Body of pancreas (tissue), 4 donors: ENCODE results near the gene FADS1. TPM values are rescaled to one million over a fixed set of nuclear protein-coding genes. Genes with fewer than 3 reads are reported as not detected.

Source experiments
- ATAC-seq: fragments of 150-250 bp; one replicate; pipeline ENCODE4 v1.9.1; 2016
- DNase-seq, 4 donors: peaks; one replicate each; pipeline ENCODE4 v3.0.0-alpha.2; 2019
- H3K27ac ChIP-seq, 4 donors: fragments of 200-600 bp; sonication (generic); 1 replicate in 3 of 4; 2 replicates in 1 of 4; pipeline versions ENCODE4 v1.5.1 to v1.6.1; 2016 to 2019; ENCODE audit warnings: mild to moderate bottlenecking in 1 of 4, mixed read lengths in 1 of 4, moderate library complexity in 1 of 4
- H3K27me3 ChIP-seq, 2 donors: fragments of 200-600 bp; sonication (generic); one replicate each; pipeline ENCODE4 v1.6.0; 2016; ENCODE audit warnings: mild to moderate bottlenecking in 1 of 2
- H3K36me3 ChIP-seq, 2 donors: fragments of 200-600 bp; sonication (generic); replicated peaks in 1 of 2; 2 replicates each; pipeline ENCODE4 v1.5.1; 2016; ENCODE audit warnings: low read depth in 2 of 2; ENCODE audit not compliant: insufficient read depth in 1 of 2
- H3K4me1 ChIP-seq: fragments of 200-600 bp; sonication (generic); one replicate; pipeline ENCODE4 v1.6.0; 2016
- H3K4me3 ChIP-seq, 2 donors: fragments of 200-600 bp; sonication (generic); 1 replicate in 1 of 2; 2 replicates in 1 of 2; pipeline ENCODE4 v1.5.1; 2016 to 2019
- H3K9me3 ChIP-seq, 3 donors: fragments of 200-600 bp; sonication (generic); 1 replicate in 2 of 3; 2 replicates in 1 of 3; pipeline ENCODE4 v1.5.1; 2016
- POLR2A ChIP-seq, 3 donors: fragments of 450-650 bp; IDR thresholded peaks; one replicate each; pipeline ENCODE4 v1.6.1; 2016; ENCODE audit warnings: antibody characterized with exemption in 3 of 3, mild to moderate bottlenecking in 2 of 3
- WGBS, 2 donors: methylation state at CpG; one replicate each; pipeline ENCODE4 v1.1.5; 2017; 5-methylcytosine and 5-hydroxymethylcytosine counted together
- intact Hi-C: fragments of 100-400 bp; cut with DNase I; formaldehyde crosslinking; loops from one replicate; pipeline ENCODE4 v1.15.1; 2023
- total RNA-seq, 2 donors: library from RNA; depleted of rRNA; stranded (reverse); fragments of >200 nt; gene quantifications; one replicate each; pipeline ENCODE4 v1.1.0, GENCODE V29; 2016
- TF ChIP-seq, protein P1 (sequence below), 7 experiments: fragments of 450-650 bp in 4 of 7; fragments of 200-600 bp in 3 of 7; sonication (generic) in 3 of 7; IDR thresholded peaks; one replicate each; pipeline ENCODE4 v1.5.1; 2016 to 2019; ENCODE audit warnings: antibody characterized with exemption in 7 of 7

The FADS1 gene
- total RNA-seq, 2 donors from 2014 or later = 4.6 to 7.0 TPM

DNA sequence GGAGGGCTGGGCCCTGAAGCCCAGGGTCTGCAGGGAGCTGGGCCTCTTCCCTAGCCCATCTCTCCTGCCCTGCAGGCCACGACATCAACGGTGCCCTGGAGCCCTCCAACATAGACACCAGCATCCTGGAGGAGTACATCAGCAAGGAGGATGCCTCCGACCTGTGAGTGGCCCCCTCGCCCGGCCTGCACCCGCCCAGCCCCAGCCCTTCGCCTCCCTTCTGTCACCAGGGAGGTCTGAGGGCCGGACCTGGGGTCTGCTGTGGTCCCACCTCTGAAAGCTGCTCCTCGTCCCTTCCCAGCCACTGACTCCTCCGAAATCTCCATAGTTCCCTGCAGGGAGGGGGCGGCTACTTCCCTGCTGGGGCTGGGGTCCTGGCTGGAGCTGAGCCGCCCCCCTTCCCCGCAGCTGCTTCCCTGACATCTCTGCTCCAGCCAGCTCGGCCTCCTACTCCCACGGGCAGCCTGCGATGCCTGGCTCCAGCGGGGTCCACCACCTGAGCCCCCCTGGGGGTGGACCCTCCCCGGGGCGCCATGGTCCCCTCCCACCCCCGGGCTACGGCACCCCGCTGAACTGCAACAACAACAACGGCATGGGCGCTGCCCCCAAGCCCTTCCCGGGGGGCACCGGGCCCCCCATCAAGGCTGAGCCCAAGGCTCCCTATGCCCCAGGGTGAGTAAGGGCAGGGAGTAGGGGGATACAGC, 51.1 kb downstream of the FADS1 start:
- Histone ChIP-seq H3K36me3 (no peaks in the 10 kb centered on the region), H3K9me3 (no peaks in the 10 kb centered on the region), H3K27ac (peak overlapping the region in 1 of 4 donors; percentile 45), H3K4me1 (peaks cover 37% of the 10 kb centered on the region), H3K27me3 (no peaks in the 10 kb centered on the region), H3K4me3 (no peak overlapping the region)
- 87 to 100% methylated on average over 9 to 14 of the region's 26 CpGs for WGBS, 2 donors
- no peak for DNase-seq
- intact Hi-C loops = no loop called here
- ATAC-seq = no peak
- TF ChIP-seq, protein P1, sequence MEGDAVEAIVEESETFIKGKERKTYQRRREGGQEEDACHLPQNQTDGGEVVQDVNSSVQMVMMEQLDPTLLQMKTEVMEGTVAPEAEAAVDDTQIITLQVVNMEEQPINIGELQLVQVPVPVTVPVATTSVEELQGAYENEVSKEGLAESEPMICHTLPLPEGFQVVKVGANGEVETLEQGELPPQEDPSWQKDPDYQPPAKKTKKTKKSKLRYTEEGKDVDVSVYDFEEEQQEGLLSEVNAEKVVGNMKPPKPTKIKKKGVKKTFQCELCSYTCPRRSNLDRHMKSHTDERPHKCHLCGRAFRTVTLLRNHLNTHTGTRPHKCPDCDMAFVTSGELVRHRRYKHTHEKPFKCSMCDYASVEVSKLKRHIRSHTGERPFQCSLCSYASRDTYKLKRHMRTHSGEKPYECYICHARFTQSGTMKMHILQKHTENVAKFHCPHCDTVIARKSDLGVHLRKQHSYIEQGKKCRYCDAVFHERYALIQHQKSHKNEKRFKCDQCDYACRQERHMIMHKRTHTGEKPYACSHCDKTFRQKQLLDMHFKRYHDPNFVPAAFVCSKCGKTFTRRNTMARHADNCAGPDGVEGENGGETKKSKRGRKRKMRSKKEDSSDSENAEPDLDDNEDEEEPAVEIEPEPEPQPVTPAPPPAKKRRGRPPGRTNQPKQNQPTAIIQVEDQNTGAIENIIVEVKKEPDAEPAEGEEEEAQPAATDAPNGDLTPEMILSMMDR (IDR thresholded peaks at IDR 0.05) = no peak
- TF ChIP-seq POLR2A (IDR thresholded peaks at IDR 0.05) = no peak

DNA sequence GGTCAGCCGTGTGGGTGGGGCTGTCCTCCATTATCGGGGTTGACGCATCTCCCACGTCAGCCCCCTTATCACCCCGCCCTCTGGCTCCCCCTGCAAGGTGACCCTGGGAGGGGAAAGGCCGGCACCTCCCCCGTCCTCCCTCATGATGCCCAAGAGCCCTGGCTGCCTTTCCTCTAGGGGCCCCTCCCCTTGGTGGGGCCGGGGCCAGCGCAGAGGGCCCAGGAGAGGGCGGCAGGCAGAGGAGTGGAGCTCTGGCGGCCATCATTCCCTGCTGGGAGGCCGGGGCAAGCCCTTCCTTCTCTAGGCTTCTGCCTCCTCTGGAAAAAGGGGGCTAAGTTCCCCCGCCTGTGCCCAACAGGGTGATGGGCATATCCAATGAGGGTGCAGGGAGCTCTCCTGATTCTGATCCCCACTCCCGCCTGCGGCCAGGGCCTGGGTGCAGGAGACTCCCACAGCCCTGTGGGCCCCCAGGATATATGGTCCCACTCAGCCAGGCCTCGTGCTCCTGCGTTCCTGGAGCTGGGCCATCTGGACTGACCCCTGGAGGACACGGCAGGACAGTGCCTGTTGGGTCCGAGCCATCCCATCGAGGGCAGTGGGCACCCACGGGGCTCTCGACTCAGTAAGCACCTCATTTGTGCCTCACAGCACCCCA, 52.1 kb downstream of the FADS1 start:
- Histone ChIP-seq H3K4me1 (peaks cover 36% of the 10 kb centered on the region), H3K9me3 (no peaks in the 10 kb centered on the region), H3K36me3 (no peaks in the 10 kb centered on the region), H3K27ac (peak overlapping the region in 3 of 4 donors; percentile 20 to 56 (median 22)), H3K4me3 (no peak overlapping the region), H3K27me3 (no peaks in the 10 kb centered on the region)
- 51 to 52% methylated on average over 17 to 21 of the region's 22 CpGs for WGBS, 2 donors
- TF ChIP-seq POLR2A (IDR thresholded peaks at IDR 0.05) = no peak
- TF ChIP-seq, protein P1 (IDR thresholded peaks at IDR 0.05) = no peak
- ATAC-seq (no peak), DNase-seq (no peak)
- intact Hi-C loops = no loop called here

DNA sequence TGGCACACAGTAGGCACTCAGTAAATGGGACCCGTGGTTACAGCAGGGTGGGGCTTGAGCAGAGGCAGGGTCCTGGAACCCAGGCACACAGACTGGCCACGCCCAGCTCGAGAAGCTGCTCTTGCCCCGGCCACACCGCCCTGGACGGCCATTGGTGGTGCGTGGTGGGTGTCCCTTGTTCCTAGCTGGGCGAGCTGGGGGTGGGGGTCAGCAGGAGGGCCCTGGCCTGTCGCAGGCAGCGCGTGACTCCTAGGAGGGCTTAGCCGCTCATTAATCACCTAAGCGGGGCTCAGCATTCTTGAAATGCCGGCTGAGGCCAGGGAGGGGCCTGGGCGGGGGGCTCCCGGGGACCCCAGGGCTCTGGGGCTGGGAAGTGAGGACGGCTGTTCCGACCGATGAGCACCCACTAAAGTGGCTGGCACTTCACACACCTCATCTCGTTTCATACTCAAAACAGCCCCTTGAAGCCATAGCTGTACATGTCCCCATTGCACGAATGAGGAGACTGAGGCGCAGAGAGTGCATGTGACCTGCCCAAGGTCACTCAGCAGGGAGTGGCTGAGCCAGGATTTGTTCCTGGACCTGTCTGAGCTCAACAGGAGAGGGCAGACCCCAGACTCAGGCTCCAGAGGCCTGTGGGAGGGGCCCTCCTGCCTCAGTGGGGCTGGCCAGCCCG, 52.7 kb downstream of the FADS1 start:
- Histone ChIP-seq H3K36me3 (no peaks in the 10 kb centered on the region), H3K4me1 (peaks cover 30% of the 10 kb centered on the region), H3K27ac (peak overlapping the region in 3 of 4 donors; percentile 20 to 56 (median 22)), H3K4me3 (no peak overlapping the region), H3K9me3 (no peaks in the 10 kb centered on the region), H3K27me3 (no peaks in the 10 kb centered on the region)
- ATAC-seq (no peak), DNase-seq (no peak)
- WGBS, 2 donors = 77% methylated on average over 4 to 23 of the region's 23 CpGs
- no peak for TF ChIP-seq POLR2A (IDR thresholded peaks at IDR 0.05)
- TF ChIP-seq, protein P1 (IDR thresholded peaks at IDR 0.05) = no peak
- intact Hi-C loops = no loop called here

GRCh38 chr11:61762798-61763197, 54.0 kb downstream of the FADS1 start:
- no peak for DNase-seq

More at GRCh38 chr11:61762798-61763197, 54.0 kb downstream of the FADS1 start:
- no peak for TF ChIP-seq POLR2A (IDR thresholded peaks at IDR 0.05)
- TF ChIP-seq, protein P1 (IDR thresholded peaks at IDR 0.05) = no peak
- 74 to 81% methylated on average over 15 of the region's 15 CpGs for WGBS, 2 donors
- Histone ChIP-seq H3K27ac (no peak overlapping the region), H3K36me3 (no peaks in the 10 kb centered on the region), H3K27me3 (no peaks in the 10 kb centered on the region), H3K4me3 (no peak overlapping the region), H3K9me3 (no peaks in the 10 kb centered on the region), H3K4me1 (peaks cover 27% of the 10 kb centered on the region)
- intact Hi-C loops = no loop called here
- ATAC-seq = no peak
